ENCODE results near the gene SLC30A1.

DNA sequence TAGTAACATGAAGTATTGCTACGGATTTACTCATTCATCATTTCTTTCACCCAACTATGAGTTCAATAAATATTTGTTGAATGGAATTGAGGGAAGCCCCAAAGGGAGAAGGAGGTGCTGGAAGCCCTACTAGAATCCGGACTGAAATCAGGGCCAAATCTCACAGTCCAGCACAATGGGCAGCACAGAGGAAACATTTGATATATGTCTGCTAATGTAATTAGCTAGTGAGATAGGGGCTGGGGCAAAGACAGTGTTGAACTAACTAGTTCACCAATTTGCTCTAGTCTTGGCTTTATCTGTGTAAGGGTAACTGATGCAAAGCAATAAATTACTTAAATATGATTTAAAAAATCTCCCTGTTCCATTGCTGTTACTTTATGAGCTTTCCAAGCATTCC, 26.1 kb upstream of the SLC30A1 start:
- no peak for TF ChIP-seq EZH2 (IDR thresholded peaks at IDR 0.05; ENCODE audit: low read length, missing control alignments)
- TF ChIP-seq, protein P1, sequence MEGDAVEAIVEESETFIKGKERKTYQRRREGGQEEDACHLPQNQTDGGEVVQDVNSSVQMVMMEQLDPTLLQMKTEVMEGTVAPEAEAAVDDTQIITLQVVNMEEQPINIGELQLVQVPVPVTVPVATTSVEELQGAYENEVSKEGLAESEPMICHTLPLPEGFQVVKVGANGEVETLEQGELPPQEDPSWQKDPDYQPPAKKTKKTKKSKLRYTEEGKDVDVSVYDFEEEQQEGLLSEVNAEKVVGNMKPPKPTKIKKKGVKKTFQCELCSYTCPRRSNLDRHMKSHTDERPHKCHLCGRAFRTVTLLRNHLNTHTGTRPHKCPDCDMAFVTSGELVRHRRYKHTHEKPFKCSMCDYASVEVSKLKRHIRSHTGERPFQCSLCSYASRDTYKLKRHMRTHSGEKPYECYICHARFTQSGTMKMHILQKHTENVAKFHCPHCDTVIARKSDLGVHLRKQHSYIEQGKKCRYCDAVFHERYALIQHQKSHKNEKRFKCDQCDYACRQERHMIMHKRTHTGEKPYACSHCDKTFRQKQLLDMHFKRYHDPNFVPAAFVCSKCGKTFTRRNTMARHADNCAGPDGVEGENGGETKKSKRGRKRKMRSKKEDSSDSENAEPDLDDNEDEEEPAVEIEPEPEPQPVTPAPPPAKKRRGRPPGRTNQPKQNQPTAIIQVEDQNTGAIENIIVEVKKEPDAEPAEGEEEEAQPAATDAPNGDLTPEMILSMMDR (conservative IDR thresholded peaks at IDR 0.05 in 1 of 2, IDR thresholded peaks at IDR 0.05 in 1 of 2; ENCODE audit: low read depth in 1 of 2, low read length in 2 of 2) = no peak
